Urinary bladder (tissue), 4 donors: ENCODE data around the gene PTGES2. TPM values are rescaled to one million over a fixed set of nuclear protein-coding genes. Genes with fewer than 3 reads are reported as not detected.
"Not testable (repeated sequence)": the region's sequence is repeated elsewhere in the genome, so short reads cannot be mapped to it uniquely, and the experiment has no call there.

ENCODE experiments used
- DNase-seq: peaks from one replicate; pipeline ENCODE4 v3.0.0-alpha.2; 2015; ENCODE audit errors: extremely low spot score
- H3K27ac ChIP-seq: one replicate; pipeline ENCODE4 v1.5.1; 2013; ENCODE audit warnings: low read depth, mild to moderate bottlenecking, moderate library complexity
- H3K36me3 ChIP-seq: one replicate; pipeline ENCODE4 v1.6.1; 2013; ENCODE audit warnings: mild to moderate bottlenecking, moderate library complexity; ENCODE audit not compliant: insufficient read depth
- H3K4me1 ChIP-seq: one replicate; pipeline ENCODE4 v1.6.1; 2013; ENCODE audit warnings: mild to moderate bottlenecking, moderate library complexity; ENCODE audit not compliant: insufficient read depth
- H3K4me3 ChIP-seq: one replicate; pipeline ENCODE4 v1.5.1; 2013; ENCODE audit warnings: low read depth, low read length
- WGBS: extraction: QIAGEN DNeasy Blood & Tissue Kit; methylation state at CpG from one replicate; pipeline ENCODE4 v1.1.7; 2013; 5-methylcytosine and 5-hydroxymethylcytosine counted together
- polyA plus RNA-seq: library from polyadenylated mRNA; stranded (reverse); fragments of 200-250 nt; gene quantifications from one replicate; pipeline ENCODE4 v1.2.3, GENCODE V29; 2013
- total RNA-seq: library from RNA; depleted of rRNA; stranded (reverse); fragments of >200 nt; gene quantifications from one replicate; pipeline ENCODE4 v1.2.3, GENCODE V29; 2014
- donor health status: healthy with polysubstance abuse.
- donor health status: healthy.

The PTGES2 gene
- total and polyA plus RNA-seq, 2 donors = 21.1 to 59.6 TPM

DNA sequence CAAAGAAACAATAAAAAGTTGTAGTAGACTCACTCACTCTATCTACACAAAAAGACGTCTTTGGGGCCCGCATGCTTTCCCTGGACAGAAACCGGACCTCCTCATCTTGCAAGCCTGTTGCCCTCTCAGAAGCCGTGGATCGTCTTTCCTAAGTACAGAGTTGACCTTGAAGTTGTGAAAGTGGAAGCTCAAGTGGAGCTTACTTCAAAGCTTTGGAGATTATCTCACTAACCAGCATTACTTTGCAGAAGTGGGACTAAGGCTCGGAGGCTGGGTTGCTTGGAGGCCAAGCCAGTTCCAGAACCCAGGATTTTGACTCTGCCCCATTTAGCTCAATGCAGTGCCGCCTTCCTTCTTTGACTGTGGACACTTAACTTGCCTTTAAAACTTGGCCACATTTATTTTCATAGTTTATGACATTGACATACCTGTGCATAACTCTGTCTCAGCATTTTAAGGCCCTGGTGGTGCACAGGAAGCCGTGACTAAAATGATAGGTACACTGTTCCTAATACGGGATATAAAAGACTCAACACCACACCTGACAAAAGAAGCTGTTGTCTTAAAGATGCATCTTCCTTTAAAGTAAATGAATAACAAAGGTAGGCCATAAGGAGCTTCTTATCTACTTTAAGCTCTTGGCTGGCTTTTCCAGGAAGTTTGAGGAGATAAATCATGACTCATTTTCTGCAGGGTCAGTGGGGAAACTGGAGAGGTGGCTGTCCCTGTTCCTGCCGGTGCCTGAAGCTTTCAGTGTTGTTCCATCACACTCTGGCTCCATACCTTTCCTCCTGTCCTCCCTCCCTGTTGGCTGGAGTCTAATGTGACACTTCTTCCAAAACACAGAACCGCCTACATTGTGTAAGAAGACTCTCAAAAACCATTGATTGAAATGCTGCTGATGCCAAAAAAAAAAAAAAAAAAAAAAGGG, 48.8 kb downstream of the PTGES2 start:
- H3K4me1 ChIP-seq = no peaks in the 10 kb centered on the region
- no peak for DNase-seq
- H3K36me3 ChIP-seq = no peaks in the 10 kb centered on the region
- WGBS = 51% methylated on average over 11 of the region's 11 CpGs
- H3K4me3 ChIP-seq = no peak overlapping the region
- H3K27ac ChIP-seq = peak overlapping the region; percentile 67

- DNase-seq = no peak
- WGBS = 91% methylated on average over 7 of the region's 7 CpGs
- Histone ChIP-seq H3K27ac (peak overlapping the region; percentile 67), H3K4me1 (no peaks in the 10 kb centered on the region), H3K4me3 (no peak overlapping the region), H3K36me3 (no peaks in the 10 kb centered on the region)
Measured at GRCh38 chr9:128077847-128078503, 49.6 kb downstream of the PTGES2 start.

- H3K27ac ChIP-seq = peak overlapping the region; percentile 93
- H3K4me1 ChIP-seq = no peaks in the 10 kb centered on the region
- DNase-seq = no peak
- WGBS = 56% methylated on average over 7 of the region's 7 CpGs
- no peaks in the 10 kb centered on the region for H3K36me3 ChIP-seq
- H3K4me3 ChIP-seq = no peak overlapping the region
Measured at GRCh38 chr9:128073253-128073886, 54.2 kb downstream of the PTGES2 start.

GRCh38 chr9:128072144-128073021, 55.1 kb downstream of the PTGES2 start:
- Histone ChIP-seq H3K36me3 (no peaks in the 10 kb centered on the region), H3K27ac (peak overlapping the region; percentile 93), H3K4me3 (no peak overlapping the region), H3K4me1 (no peaks in the 10 kb centered on the region)
- DNase-seq = peak; percentile 84
- 5% methylated on average over 5 of the region's 5 CpGs for WGBS

DNA sequence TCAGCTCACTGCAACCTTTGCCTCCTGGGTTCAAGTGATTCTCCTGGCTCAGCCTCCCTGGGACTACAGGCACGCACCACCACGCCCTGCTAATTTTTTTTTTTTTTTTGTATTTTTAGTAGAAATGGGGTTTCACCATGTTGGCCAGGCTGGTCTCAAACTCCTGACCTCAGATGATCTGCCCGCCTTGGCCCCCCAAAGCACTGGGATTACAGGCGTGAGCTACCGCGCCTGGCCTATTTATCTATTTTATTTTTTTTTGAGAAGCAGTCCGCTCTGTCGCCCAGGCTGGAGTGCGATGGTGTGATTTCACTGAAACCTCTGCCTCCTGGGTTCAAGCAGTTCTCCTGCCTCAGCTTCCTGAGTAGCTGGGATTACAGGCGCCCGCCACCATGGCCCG, 56.1 kb downstream of the PTGES2 start:
- H3K4me3 ChIP-seq, H3K4me1 ChIP-seq, DNase-seq, H3K36me3 ChIP-seq: not testable (repeated sequence)
- WGBS = 85% methylated on average over 12 of the region's 12 CpGs
- H3K27ac ChIP-seq = peak overlapping the region; percentile 24

DNA sequence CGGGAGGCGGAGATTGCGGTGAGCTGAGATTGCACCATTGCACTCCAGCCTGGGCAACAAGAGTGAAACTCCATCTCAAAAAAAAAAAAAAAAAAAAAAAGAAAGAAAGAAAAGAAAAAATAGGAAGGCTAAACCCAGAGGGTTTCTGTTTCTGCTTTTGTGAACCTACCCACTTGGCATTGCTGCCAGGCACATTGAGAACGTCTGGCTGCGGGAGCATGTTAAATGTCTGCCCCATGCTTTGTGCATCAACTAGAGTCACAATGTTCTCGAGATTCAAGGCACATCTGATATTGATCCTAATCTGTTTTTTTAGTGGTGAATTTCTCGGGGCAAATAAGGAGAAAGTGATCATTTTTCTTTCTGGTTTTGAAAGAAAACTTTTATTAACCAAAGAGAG, 56.7 kb downstream of the PTGES2 start:
- no peak for DNase-seq
- 69% methylated on average over 7 of the region's 7 CpGs for WGBS
- no peak overlapping the region for H3K4me3 ChIP-seq
- H3K27ac ChIP-seq = no peak overlapping the region
- H3K36me3 ChIP-seq = no peaks in the 10 kb centered on the region
- H3K4me1 ChIP-seq = peaks cover 3% of the 10 kb centered on the region

Other genes with a start within 250 kb of the PTGES2 start
- 17.7 TPM for gene ST6GALNAC6, start 228.1 kb downstream of the PTGES2 start, total RNA-seq
- gene ST6GALNAC6, start 228.1 kb downstream of the PTGES2 start, polyA plus RNA-seq = 105 TPM
- 6.8 TPM for gene ST6GALNAC4, start 210.7 kb downstream of the PTGES2 start, total RNA-seq
- gene ST6GALNAC4, start 210.7 kb downstream of the PTGES2 start, polyA plus RNA-seq = 35.1 TPM
- 0.48 TPM for gene PIP5KL1, start 197.0 kb downstream of the PTGES2 start, total RNA-seq
- gene PIP5KL1, start 197.0 kb downstream of the PTGES2 start, polyA plus RNA-seq = 1.4 TPM
- 7.5 TPM for gene DPM2, start 189.9 kb downstream of the PTGES2 start, total RNA-seq
- gene DPM2, start 189.9 kb downstream of the PTGES2 start, polyA plus RNA-seq = 32.1 TPM
- gene EEIG1, start 146.7 kb downstream of the PTGES2 start, total RNA-seq = 30.4 TPM
- 67.1 TPM for gene EEIG1, start 146.7 kb downstream of the PTGES2 start, polyA plus RNA-seq
- gene NAIF1, start 60.4 kb downstream of the PTGES2 start, total RNA-seq = 6.9 TPM
- gene NAIF1, start 60.4 kb downstream of the PTGES2 start, polyA plus RNA-seq = 8.2 TPM
- 14.4 TPM for gene SLC25A25, start 59.5 kb downstream of the PTGES2 start, total RNA-seq
- gene SLC25A25, start 59.5 kb downstream of the PTGES2 start, polyA plus RNA-seq = 23.1 TPM
- 1.9 TPM for gene LCN2, start 21.7 kb upstream of the PTGES2 start, total RNA-seq
- 23.0 TPM for gene LCN2, start 21.7 kb upstream of the PTGES2 start, polyA plus RNA-seq
- gene BBLN, start 32.5 kb upstream of the PTGES2 start, total RNA-seq = 25.7 TPM
- gene BBLN, start 32.5 kb upstream of the PTGES2 start, polyA plus RNA-seq = 144 TPM
- 23.6 TPM for gene CIZ1, start 63.8 kb upstream of the PTGES2 start, total RNA-seq
- gene CIZ1, start 63.8 kb upstream of the PTGES2 start, polyA plus RNA-seq = 95.8 TPM
- 68.3 TPM for gene DNM1, start 75.7 kb upstream of the PTGES2 start, total RNA-seq
- gene DNM1, start 75.7 kb upstream of the PTGES2 start, polyA plus RNA-seq = 15.2 TPM
- gene GOLGA2, start 148.3 kb upstream of the PTGES2 start, total RNA-seq = 147 TPM
- 88.9 TPM for gene GOLGA2, start 148.3 kb upstream of the PTGES2 start, polyA plus RNA-seq
- gene SWI5, start 148.5 kb upstream of the PTGES2 start, total RNA-seq = 17.4 TPM
- gene SWI5, start 148.5 kb upstream of the PTGES2 start, polyA plus RNA-seq = 34.5 TPM
- gene TRUB2, start 194.7 kb upstream of the PTGES2 start, total RNA-seq = 13.7 TPM
- 14.8 TPM for gene TRUB2, start 194.7 kb upstream of the PTGES2 start, polyA plus RNA-seq
- 23.1 TPM for gene COQ4, start 195.1 kb upstream of the PTGES2 start, total RNA-seq
- gene COQ4, start 195.1 kb upstream of the PTGES2 start, polyA plus RNA-seq = 41.6 TPM
- gene SLC27A4, start 212.8 kb upstream of the PTGES2 start, total RNA-seq = 8.1 TPM
- gene SLC27A4, start 212.8 kb upstream of the PTGES2 start, polyA plus RNA-seq = 23.1 TPM
- 21.1 TPM for gene URM1, start 243.6 kb upstream of the PTGES2 start, total RNA-seq
- 71.1 TPM for gene URM1, start 243.6 kb upstream of the PTGES2 start, polyA plus RNA-seq